HG03521 (cell line): ENCODE data around the gene RANBP1.
"Not testable (repeated sequence)": the region's sequence is repeated elsewhere in the genome, so short reads cannot be mapped to it uniquely, and the experiment has no call there.

ENCODE experiments used
- ATAC-seq: cut with Tn5 transposase; IDR thresholded peaks from one replicate; pipeline ENCODE4 v1.9.1; 2021; ENCODE audit warnings: mild to moderate bottlenecking, moderate library complexity; ENCODE audit not compliant: unreplicated experiment

Gene RANBP1

GRCh38 chr22:20115691-20116375, at the start of gene RANBP1:
TSS of gene RANBP1 (plus strand) at chr22:20116104. CDS start at chr22:20116185, 81 bp downstream.
- no peak for ATAC-seq

GRCh38 chr22:20066617-20067383, 49.1 kb upstream of the RANBP1 start:
- no peak for ATAC-seq

GRCh38 chr22:20067384-20067682, 48.6 kb upstream of the RANBP1 start:
- ATAC-seq = not testable (repeated sequence)

- ATAC-seq = no peak
Measured at GRCh38 chr22:20068640-20069039, 47.3 kb upstream of the RANBP1 start.

GRCh38 chr22:20069331-20070042, 46.4 kb upstream of the RANBP1 start:
- no peak for ATAC-seq

GRCh38 chr22:20071524-20071972, 44.4 kb upstream of the RANBP1 start:
- ATAC-seq = no peak

GRCh38 chr22:20076627-20077172, 39.2 kb upstream of the RANBP1 start:
- ATAC-seq = no peak

- peak; percentile 81 for ATAC-seq
Measured at GRCh38 chr22:20079745-20080444, 36.0 kb upstream of the RANBP1 start, which contains the start of gene DGCR8. TSS of gene DGCR8 (plus strand) at chr22:20080241. CDS start at chr22:20085964, 5,723 bp downstream.

GRCh38 chr22:20080445-20080775, 35.5 kb upstream of the RANBP1 start:
- peak; percentile 53 for ATAC-seq

GRCh38 chr22:20080776-20081654, 34.9 kb upstream of the RANBP1 start:
- no peak for ATAC-seq

- ATAC-seq = no peak
Measured at GRCh38 chr22:20083157-20083890, 32.6 kb upstream of the RANBP1 start.

- ATAC-seq = no peak
Measured at GRCh38 chr22:20083891-20084546, 31.9 kb upstream of the RANBP1 start.

- ATAC-seq = no peak
Measured at GRCh38 chr22:20084547-20085413, 31.1 kb upstream of the RANBP1 start.

GRCh38 chr22:20085651-20086050, 30.3 kb upstream of the RANBP1 start:
- no peak for ATAC-seq

GRCh38 chr22:20086101-20086599, 29.8 kb upstream of the RANBP1 start:
- ATAC-seq = no peak

GRCh38 chr22:20086763-20087162, 29.1 kb upstream of the RANBP1 start:
- ATAC-seq = no peak
